ENCODE data around the gene SSPN.
A peak's percentile ranks its signal among the peaks of the same experiment; 100 is the strongest.

Gene SSPN

GRCh38 chr12:26295001-26295400 lies 99.6 kb downstream of the SSPN start:
- Mint-ChIP-seq H3K4me3 (no peak overlapping the region), H3K27ac (no peak overlapping the region), H3K9me3 (no peaks in the 10 kb centered on the region), H3K36me3 (no peaks in the 10 kb centered on the region), H3K27me3 (no peaks in the 10 kb centered on the region), H3K4me1 (peaks cover 13% of the 10 kb centered on the region)

- H3K27ac Mint-ChIP-seq, result no peak overlapping the region
- peaks cover 4% of the 10 kb centered on the region for H3K27me3 Mint-ChIP-seq
- peaks cover 13% of the 10 kb centered on the region for H3K4me1 Mint-ChIP-seq
- H3K9me3 Mint-ChIP-seq, result no peaks in the 10 kb centered on the region
- no peak overlapping the region for H3K4me3 Mint-ChIP-seq
- H3K36me3 Mint-ChIP-seq, result no peaks in the 10 kb centered on the region
These were observed 102.2 kb downstream of the SSPN start for GRCh38 chr12:26297396-26298070.

- Mint-ChIP-seq H3K4me3 (peak overlapping the region; percentile 31), H3K27ac (no peak overlapping the region), H3K27me3 (peaks cover 7% of the 10 kb centered on the region), H3K36me3 (no peaks in the 10 kb centered on the region), H3K4me1 (peaks cover 13% of the 10 kb centered on the region), H3K9me3 (no peaks in the 10 kb centered on the region)
These were observed 103.6 kb downstream of the SSPN start for GRCh38 chr12:26298785-26299621.

DNA sequence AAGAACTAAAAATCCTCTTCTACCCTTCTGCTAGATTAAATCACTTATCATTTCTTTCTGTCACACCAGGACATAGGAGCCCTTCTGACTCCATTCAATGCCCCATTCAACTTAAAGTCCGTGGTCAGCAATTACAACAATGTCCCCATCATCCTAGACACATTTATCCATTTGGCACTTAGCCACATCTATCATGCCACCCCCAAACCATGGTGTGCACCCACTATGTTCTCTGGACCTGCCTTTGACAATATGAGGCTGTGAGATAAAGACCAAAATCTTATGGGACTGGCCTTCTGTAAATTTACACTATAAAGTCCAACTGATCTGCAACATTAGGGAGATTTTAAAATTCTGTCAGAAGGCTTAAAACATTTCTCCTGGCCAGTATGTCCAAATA lies 104.4 kb downstream of the SSPN start:
- Mint-ChIP-seq H3K4me1 (peaks cover 13% of the 10 kb centered on the region), H3K36me3 (no peaks in the 10 kb centered on the region), H3K9me3 (no peaks in the 10 kb centered on the region), H3K4me3 (peak overlapping the region; percentile 20), H3K27me3 (peaks cover 7% of the 10 kb centered on the region), H3K27ac (no peak overlapping the region)

Data from activated naive CD4-positive, alpha-beta T cell treated with anti-CD3 and anti-CD28 coated beads, Interleukin-2, amount 50 U/mL, for 24 hours (primary cell).